ENCODE data around the gene ZSCAN1. TPM values are rescaled to one million over a fixed set of nuclear protein-coding genes. Genes with fewer than 3 reads are reported as not detected.

ZSCAN1 gene
- total and polyA plus RNA-seq, 2 donors from 2014 or later: 0.98 to 2.8 TPM

GRCh38 chr19:58038688-58039204 lies 4.9 kb downstream of the ZSCAN1 start:
- FAIRE-seq: no peak
- intact Hi-C loops (cut with DNase I): no loop called here
- TF ChIP-seq, protein P1, sequence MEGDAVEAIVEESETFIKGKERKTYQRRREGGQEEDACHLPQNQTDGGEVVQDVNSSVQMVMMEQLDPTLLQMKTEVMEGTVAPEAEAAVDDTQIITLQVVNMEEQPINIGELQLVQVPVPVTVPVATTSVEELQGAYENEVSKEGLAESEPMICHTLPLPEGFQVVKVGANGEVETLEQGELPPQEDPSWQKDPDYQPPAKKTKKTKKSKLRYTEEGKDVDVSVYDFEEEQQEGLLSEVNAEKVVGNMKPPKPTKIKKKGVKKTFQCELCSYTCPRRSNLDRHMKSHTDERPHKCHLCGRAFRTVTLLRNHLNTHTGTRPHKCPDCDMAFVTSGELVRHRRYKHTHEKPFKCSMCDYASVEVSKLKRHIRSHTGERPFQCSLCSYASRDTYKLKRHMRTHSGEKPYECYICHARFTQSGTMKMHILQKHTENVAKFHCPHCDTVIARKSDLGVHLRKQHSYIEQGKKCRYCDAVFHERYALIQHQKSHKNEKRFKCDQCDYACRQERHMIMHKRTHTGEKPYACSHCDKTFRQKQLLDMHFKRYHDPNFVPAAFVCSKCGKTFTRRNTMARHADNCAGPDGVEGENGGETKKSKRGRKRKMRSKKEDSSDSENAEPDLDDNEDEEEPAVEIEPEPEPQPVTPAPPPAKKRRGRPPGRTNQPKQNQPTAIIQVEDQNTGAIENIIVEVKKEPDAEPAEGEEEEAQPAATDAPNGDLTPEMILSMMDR (IDR thresholded peaks at IDR 0.05; ENCODE audit: borderline replicate concordance, extremely low read depth, insufficient read depth): no peak
- Histone ChIP-seq H3K27me3 (ENCODE audit: control insufficient read depth, insufficient read depth, low read length) (no peaks in the 10 kb centered on the region), H3K4me1 (ENCODE audit: control insufficient read depth in 2 of 3, insufficient read depth in 2 of 3, low read depth in 1 of 3, low read length in 3 of 3) (no peaks in the 10 kb centered on the region), H3K4me3 (ENCODE audit: low read length in 3 of 3) (no peak overlapping the region), H3K9ac (ENCODE audit: low read length in 3 of 3) (no peak overlapping the region), H3K27ac (ENCODE audit: low read depth in 2 of 2, low read length in 2 of 2) (no peak overlapping the region), H3K9me3 (ENCODE audit: control insufficient read depth in 2 of 3, insufficient read depth in 1 of 3, low read length in 3 of 3) (no peaks in the 10 kb centered on the region), H3K36me3 (ENCODE audit: control insufficient read depth in 2 of 3, insufficient read depth in 3 of 3, low read length in 3 of 3) (no peaks in the 10 kb centered on the region)
- DNase-seq: peak in 2 of 5 donors; percentile 19 to 21

GRCh38 chr19:58040751-58041525 lies 7.1 kb downstream of the ZSCAN1 start:
- no peak for DNase-seq
- Histone ChIP-seq H3K9ac (ENCODE audit: low read length in 3 of 3) (no peak overlapping the region), H3K27me3 (ENCODE audit: control insufficient read depth, insufficient read depth, low read length) (no peaks in the 10 kb centered on the region), H3K4me3 (ENCODE audit: low read length in 3 of 3) (no peak overlapping the region), H3K36me3 (ENCODE audit: control insufficient read depth in 2 of 3, insufficient read depth in 3 of 3, low read length in 3 of 3) (no peaks in the 10 kb centered on the region), H3K4me1 (ENCODE audit: control insufficient read depth in 2 of 3, insufficient read depth in 2 of 3, low read depth in 1 of 3, low read length in 3 of 3) (no peaks in the 10 kb centered on the region), H3K27ac (ENCODE audit: low read depth in 2 of 2, low read length in 2 of 2) (no peak overlapping the region), H3K9me3 (ENCODE audit: control insufficient read depth in 2 of 3, insufficient read depth in 1 of 3, low read length in 3 of 3) (peaks cover 0 to 6% (median 0%) of the 10 kb centered on the region in 3 donors)
- TF ChIP-seq, protein P1 (IDR thresholded peaks at IDR 0.05; ENCODE audit: borderline replicate concordance, extremely low read depth, insufficient read depth): no peak
- FAIRE-seq: no peak
- intact Hi-C loops (cut with DNase I): no loop called here

GRCh38 chr19:58042495-58043340 lies 8.9 kb downstream of the ZSCAN1 start:
- no peaks in the 10 kb centered on the region for H3K36me3 ChIP-seq (ENCODE audit: control insufficient read depth in 2 of 3, insufficient read depth in 3 of 3, low read length in 3 of 3)
- no peaks in the 10 kb centered on the region for H3K4me1 ChIP-seq (ENCODE audit: control insufficient read depth in 2 of 3, insufficient read depth in 2 of 3, low read depth in 1 of 3, low read length in 3 of 3)
- intact Hi-C loops (cut with DNase I): no loop called here
- H3K27ac ChIP-seq (ENCODE audit: low read depth in 2 of 2, low read length in 2 of 2): no peak overlapping the region
- no peaks in the 10 kb centered on the region for H3K27me3 ChIP-seq (ENCODE audit: control insufficient read depth, insufficient read depth, low read length)
- H3K9me3 ChIP-seq (ENCODE audit: control insufficient read depth in 2 of 3, insufficient read depth in 1 of 3, low read length in 3 of 3): peaks cover 0 to 10% (median 0%) of the 10 kb centered on the region in 3 donors
- TF ChIP-seq, protein P1 (IDR thresholded peaks at IDR 0.05; ENCODE audit: borderline replicate concordance, extremely low read depth, insufficient read depth): peak; percentile 10
- H3K4me3 ChIP-seq (ENCODE audit: low read length in 3 of 3): no peak overlapping the region
- FAIRE-seq (no peak), DNase-seq (peak in 1 of 5 donors; percentile 16)
- no peak overlapping the region for H3K9ac ChIP-seq (ENCODE audit: low read length in 3 of 3)

Data from kidney (tissue), 14 donors.